CMK (cell line): ENCODE results near the gene NWD2.
"Not testable (repeated sequence)": the region's sequence is repeated elsewhere in the genome, so short reads cannot be mapped to it uniquely, and the experiment has no call there.

ENCODE experiments used
- DNase-seq: peaks from one replicate; pipeline ENCODE4 v3.0.0-alpha.2; 2010; ENCODE audit warnings: low read depth

NWD2 gene

GRCh38 chr4:37470245-37470644 is 225.7 kb downstream of the NWD2 start:
- DNase-seq: no peak

DNA sequence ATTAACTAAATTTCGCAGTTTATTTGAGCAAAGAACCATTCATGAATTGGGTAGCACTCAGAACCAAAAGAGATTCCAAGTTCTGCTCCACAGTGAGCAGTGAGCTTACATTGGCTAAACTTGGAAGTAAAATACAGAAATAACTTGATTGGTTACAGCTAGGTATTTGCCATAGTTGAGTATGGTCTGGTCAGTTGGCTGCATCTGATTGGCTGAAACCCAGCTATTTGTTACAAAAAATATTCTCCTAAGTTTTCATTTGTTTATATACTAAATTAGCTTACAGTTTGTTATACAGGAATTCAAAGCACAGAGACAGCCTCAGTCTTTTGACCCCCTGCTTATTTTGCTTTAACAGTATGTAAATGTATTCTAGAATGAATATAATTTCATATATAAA is 226.6 kb downstream of the NWD2 start:
- no peak for DNase-seq

DNA sequence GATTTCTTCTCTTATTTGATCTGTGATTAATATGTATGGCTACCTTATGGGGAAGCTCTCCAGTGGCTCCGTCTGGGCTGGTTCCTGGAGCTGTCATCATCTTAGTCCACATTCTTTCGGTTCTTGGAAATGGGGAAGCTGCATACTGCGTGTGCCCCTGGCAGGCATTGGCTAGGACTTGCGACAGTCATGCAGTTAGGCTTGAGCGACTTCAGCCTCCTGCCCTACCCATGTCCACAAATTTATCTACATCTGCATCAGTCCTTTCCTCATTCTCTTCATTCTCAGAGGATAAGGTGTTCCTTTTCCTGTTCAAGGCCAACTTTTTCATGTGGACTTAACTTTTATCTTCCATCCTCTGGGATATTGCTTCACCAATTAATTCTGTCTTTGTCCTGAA is 227.4 kb downstream of the NWD2 start:
- DNase-seq: no peak

DNA sequence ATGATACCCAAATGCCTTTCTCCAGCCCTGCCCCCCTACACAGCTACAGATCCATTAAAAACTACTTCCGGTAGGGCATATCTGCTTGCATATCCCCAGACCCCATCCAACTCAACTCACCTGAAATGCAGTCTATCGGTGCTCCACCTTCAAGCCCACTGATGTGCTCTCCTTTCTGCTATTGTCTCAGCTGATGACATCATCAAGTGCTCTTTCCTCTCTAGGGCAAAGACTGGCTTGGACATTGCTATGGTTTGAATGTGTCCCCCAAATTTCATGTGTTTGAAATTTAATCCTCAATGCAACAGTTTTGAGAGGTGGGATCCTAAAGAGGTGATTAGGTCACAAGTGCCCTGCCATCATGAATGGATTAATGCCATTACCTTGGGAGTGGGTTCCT is 229.3 kb downstream of the NWD2 start:
- DNase-seq: no peak

DNA sequence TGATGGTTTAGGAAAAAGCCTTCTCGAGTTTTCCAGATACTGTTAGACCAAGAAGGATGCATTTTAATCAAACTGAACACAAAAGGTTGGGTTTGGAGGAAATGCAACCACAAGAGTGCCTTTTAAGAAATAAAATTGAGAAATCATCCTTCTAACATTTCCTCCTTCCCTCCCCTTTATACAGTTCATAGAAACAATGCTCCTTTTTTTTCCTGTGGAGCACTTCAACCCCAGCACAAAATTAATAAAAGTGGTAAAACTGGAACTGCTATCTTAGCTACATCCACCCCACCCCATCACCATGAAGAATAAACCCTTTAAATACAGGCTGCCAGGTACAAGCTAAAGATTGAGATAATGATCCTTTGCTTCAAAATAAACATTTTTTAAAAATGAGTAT is 230.5 kb downstream of the NWD2 start:
- DNase-seq: no peak

DNA sequence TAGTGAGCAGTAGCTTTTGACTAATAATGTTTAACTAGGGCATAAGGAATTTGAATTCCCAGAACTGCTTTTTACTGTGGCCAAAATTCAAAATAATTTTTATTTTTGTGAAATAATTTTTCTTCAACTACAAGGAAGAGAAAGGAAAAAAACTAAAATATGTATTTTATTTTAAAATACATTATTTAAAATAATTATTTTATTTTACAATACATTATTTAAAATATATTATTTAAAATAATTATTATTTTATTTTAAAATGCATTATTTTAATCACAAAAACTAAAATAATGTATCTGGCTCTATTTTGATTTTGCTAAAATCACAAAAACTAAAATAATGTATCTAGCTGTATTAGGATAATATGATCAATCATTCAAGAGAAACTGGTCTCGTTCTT is 231.2 kb downstream of the NWD2 start:
- no peak for DNase-seq

- no peak for DNase-seq
Measured at GRCh38 chr4:37476256-37476655, 231.7 kb downstream of the NWD2 start.

DNA sequence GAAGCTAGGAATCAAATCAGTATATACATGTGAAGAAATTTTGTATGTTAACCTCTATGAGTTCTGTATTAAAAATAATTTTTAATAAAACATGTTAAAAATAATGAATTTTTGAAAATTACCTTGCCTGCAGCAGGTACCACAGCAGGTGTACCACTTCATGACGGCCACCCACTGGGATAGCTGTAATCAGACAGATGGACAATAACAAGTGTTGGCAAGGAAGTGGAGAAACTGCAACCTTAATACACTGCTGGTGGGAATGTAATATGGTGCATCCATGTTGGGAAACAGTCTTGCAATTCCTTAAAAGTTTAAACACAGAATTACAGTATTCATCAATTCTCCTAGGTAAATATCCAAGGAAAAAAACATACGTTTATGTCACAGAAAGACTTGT is 232.1 kb downstream of the NWD2 start:
- no peak for DNase-seq

DNA sequence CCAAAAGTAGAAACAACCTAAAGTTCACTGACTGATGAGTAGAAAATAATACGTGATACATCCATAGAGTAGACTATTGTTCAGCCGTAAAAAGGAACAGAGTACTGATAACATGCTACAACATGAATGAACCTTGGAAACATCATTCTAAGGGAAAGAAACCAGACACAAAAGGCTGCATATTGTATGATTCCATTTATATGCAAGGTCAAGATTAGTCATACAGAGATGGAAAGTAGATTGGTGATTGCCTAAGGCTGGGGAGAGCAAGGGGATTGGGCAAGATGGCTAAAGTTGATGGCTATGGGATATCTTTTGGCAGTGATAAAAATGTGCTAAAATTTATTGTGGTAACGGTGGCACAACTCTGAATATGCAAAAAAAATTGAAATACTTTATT is 232.6 kb downstream of the NWD2 start:
- no peak for DNase-seq

GRCh38 chr4:37478151-37478550 is 233.6 kb downstream of the NWD2 start:
- DNase-seq: no peak

- DNase-seq: no peak
Measured at GRCh38 chr4:37480509-37480908, 236.0 kb downstream of the NWD2 start.

DNA sequence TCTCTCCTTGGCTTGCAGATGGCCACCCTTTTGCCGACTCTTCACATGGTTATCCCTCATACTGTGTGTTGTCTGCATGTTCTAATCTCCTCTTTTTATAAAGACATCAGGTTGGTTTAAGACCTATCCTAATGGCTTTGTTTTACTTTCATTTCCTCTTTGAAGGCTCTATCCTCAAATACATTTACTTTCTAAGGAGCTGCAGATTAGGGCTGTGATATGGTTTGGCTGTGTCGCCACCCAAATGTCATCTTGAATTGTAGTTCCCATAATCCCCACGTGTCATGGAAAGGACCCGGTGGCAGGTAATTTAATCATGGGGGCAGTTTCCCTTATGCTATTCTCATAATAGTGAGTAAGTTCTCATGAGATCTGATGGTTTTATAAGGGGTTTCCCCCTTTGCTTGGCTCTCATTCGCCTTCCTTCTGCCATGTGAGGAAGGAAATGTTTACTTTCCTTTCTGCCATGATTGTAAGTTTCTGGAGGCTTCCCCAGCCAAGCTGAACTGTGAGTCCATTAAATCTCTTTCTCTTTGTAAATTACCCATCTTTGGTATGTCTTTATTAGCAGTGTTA is 237.1 kb downstream of the NWD2 start:
- DNase-seq: no peak

GRCh38 chr4:37482236-37482913 is 237.8 kb downstream of the NWD2 start:
- no peak for DNase-seq

DNA sequence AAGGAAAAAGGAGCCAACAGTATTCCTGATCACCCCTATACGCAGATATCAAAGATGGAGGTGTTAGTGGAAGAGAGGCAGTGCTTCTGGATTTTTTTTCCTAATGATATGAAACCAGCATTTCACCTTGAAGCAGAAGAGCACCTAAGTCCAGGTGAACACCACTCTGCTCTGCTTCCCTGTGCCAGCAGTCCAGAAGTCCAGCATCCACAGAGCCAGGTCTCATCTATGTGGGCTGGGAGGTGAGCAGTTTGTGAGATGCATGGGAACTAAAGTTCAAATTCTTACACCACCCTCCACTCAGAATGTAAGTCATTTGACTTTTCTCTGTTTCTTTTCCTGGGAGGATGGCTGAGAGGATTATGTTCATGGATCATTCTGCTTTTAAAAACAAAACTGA is 239.1 kb downstream of the NWD2 start:
- DNase-seq: no peak

GRCh38 chr4:37486166-37486565 is 241.6 kb downstream of the NWD2 start:
- DNase-seq: no peak

GRCh38 chr4:37487668-37488067 is 243.1 kb downstream of the NWD2 start:
- DNase-seq: no peak

- DNase-seq: no peak
Measured at GRCh38 chr4:37489697-37490096, 245.2 kb downstream of the NWD2 start.

DNA sequence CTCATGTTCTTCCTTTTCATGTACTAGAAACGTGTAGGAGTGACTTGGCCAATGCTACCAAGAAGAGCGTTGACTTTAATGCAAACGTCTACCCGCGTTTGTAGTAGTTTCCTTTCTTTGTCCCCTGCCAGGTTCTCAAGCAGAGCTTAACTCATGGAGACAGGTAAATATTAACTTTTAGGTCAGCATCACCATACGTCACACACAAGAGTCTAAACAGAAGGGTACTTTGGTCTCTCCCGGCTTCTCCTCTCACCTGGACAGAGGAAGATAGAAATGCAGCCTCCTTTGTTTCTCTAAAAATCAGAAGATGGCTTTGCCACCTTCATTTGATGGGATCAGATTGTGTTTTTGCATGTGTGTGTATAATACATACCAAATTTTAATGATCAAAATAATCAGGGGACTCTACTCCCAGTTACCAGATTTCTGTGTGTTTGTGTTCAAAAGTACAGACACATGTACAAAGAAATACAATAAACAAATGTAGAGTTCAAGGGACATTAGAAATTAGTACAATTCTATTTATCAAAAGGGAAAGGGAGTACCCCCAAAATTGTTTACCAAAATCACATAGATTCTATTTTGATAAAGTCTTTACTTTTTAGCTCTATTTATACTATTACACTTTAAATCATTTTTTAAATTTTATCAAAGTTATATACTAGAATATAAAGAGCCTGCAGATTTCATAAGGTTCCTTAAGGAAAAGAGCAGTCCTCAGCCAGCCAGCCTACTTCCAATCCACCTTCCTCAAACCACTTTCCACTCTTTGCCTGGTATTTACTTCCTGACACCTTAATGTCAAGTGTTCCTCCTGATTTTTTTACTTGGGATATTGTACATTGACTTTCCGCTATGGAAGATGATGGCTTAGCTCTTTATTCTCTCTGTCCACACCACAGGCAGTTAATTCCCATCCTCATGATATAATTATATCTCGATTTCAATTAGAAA is 246.1 kb downstream of the NWD2 start:
- no peak for DNase-seq

- not testable (repeated sequence) for DNase-seq
Measured at GRCh38 chr4:37495353-37495752, 250.8 kb downstream of the NWD2 start.
